MG63 (cell line): Measurements from ENCODE around the gene KCNC3. TPM values are rescaled to one million over a fixed set of nuclear protein-coding genes. Genes with fewer than 3 reads are reported as not detected.

Experiments used
- DNase-seq: peaks from one replicate; pipeline ENCODE4 v3.0.0-alpha.2; 2020
- H3K27me3 ChIP-seq: fragments of 250-450 bp; sonication (Bioruptor Pico); 2 replicates; pipeline ENCODE4 v1.5.1; 2020; ENCODE audit warnings: mild to moderate bottlenecking, moderate library complexity
- H3K36me3 ChIP-seq: fragments of 250-450 bp; sonication (Bioruptor Pico); 2 replicates; pipeline ENCODE4 v1.5.1; 2020; ENCODE audit warnings: mild to moderate bottlenecking, moderate library complexity
- H3K4me3 ChIP-seq: fragments of 250-450 bp; sonication (Bioruptor Pico); 2 replicates; pipeline ENCODE4 v1.5.1; 2020; ENCODE audit warnings: mild to moderate bottlenecking, moderate library complexity
- H3K9me3 ChIP-seq: fragments of 250-450 bp; sonication (Bioruptor Pico); 2 replicates; pipeline ENCODE4 v1.5.1; 2020; ENCODE audit warnings: mild to moderate bottlenecking, moderate library complexity
- total RNA-seq: library from RNA; depleted of rRNA; stranded (reverse); fragments of >200 nt; shearing (Covaris generic); gene quantifications from 2 replicates; pipeline ENCODE4 v1.2.3, GENCODE V29; 2014; ENCODE audit warnings: low replicate concordance; rRNA removed

Gene KCNC3
- total RNA-seq, 1 experiment from 2014 or later: not detected

DNA sequence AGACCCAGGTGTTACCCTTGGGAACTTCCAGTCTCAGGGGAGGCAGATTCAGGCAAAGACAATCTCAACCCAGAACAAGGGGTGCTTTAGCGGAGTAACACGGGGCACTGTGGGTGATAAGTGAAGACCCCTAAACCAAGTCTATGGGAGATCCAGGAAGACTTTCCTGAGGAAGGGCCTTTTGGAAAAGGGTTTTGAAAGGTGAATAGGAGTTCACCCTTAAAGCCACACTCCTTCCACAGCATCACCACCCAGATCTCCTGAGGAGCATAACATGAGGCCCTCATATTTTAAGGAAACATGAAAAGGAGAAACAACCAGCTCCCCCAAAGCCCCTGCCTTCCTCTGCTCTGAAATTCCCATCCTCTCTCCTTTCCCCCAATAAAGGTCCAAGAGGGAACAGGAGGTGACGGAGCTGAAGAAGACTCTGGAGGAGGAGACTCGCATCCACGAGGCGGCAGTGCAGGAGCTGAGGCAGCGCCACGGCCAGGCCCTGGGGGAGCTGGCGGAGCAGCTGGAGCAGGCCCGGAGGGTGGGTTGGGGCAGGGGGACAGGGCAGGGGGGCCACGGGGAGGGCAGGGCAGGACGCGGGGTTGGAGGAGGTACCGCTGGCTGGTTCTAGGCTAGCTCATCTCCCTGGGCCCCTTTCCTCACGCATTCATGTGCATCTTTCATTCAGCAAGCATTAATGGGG is 52.7 kb downstream of the KCNC3 start:
- Histone ChIP-seq H3K27me3 (no peaks in the 10 kb centered on the region), H3K4me3 (no peak overlapping the region), H3K36me3 (no peaks in the 10 kb centered on the region), H3K9me3 (no peaks in the 10 kb centered on the region)
- no peak for DNase-seq

DNA sequence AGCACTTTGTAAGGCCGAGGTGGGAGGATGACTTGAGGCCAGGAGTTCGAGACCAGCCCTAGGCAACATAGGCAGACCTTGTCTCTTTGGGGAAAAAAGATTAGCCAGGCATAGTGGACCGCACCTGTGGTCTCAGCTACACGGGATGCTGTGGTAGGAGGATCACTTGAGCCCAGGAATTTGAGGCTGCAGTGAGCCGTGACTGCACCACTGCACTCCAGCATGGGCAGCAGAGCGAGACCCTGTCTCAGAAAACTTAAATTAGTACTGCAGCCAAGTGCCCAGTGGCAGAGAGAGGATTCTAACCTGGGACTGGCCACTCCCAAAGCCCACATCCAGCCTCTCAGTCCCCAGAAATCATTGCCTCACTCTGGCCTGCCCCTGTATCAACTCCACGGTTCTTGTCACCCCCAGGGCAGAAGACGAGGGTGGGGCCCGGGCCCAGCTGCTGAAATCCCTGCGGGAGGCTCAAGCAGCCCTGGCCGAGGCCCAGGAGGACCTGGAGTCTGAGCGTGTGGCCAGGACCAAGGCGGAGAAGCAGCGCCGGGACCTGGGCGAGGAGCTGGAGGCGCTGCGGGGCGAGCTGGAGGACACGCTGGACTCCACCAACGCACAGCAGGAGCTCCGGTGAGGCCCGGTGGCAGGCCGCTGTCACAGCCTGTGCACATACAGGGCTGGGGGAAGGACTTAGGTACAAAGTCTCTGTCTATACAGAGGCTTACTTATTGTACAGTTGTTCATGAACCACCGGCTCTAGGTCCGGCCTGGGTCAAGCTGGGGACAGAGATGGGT is 53.4 kb downstream of the KCNC3 start:
- Histone ChIP-seq H3K9me3 (no peaks in the 10 kb centered on the region), H3K4me3 (no peak overlapping the region), H3K36me3 (no peaks in the 10 kb centered on the region), H3K27me3 (no peaks in the 10 kb centered on the region)
- no peak for DNase-seq

- Histone ChIP-seq H3K9me3 (no peaks in the 10 kb centered on the region), H3K36me3 (no peaks in the 10 kb centered on the region), H3K4me3 (no peak overlapping the region), H3K27me3 (no peaks in the 10 kb centered on the region)
- DNase-seq: no peak
Measured at GRCh38 chr19:50273821-50274220, 55.4 kb downstream of the KCNC3 start.

DNA sequence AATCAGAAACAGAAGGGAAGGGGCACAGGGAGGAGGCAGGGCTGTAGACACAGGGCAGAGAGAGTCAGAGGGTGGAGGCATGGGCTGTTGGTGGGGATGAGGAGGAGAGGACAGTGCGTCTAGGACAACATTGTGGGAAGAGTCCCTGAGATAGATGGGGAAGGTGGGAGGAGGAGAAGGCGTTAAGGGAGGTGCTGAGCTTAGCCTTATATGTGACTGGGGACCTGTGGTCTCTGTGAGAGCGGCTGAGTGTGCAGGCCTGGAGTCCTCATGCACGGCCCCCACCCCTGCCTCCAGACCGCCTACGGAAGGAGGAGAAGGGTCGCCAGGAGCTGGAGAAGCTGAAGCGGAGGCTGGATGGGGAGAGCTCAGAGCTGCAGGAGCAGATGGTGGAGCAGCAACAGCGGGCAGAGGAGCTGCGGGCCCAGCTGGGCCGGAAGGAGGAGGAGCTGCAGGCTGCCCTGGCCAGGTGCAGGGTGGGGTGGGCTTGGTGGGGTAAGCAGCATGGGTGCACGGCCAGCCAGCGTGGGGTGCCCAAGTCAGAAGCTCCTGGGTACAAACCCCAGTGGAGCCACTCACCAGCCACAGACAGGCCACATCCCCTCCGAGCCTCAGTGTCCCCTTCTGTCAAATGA is 56.8 kb downstream of the KCNC3 start:
- H3K36me3 ChIP-seq: no peaks in the 10 kb centered on the region
- no peak for DNase-seq
- H3K4me3 ChIP-seq: no peak overlapping the region
- no peaks in the 10 kb centered on the region for H3K9me3 ChIP-seq
- no peaks in the 10 kb centered on the region for H3K27me3 ChIP-seq

GRCh38 chr19:50269653-50270052 is 59.5 kb downstream of the KCNC3 start:
- Histone ChIP-seq H3K27me3 (no peaks in the 10 kb centered on the region), H3K36me3 (no peaks in the 10 kb centered on the region), H3K9me3 (no peaks in the 10 kb centered on the region), H3K4me3 (no peak overlapping the region)
- no peak for DNase-seq

- no peaks in the 10 kb centered on the region for H3K9me3 ChIP-seq
- no peaks in the 10 kb centered on the region for H3K36me3 ChIP-seq
- H3K4me3 ChIP-seq: no peak overlapping the region
- DNase-seq: no peak
- H3K27me3 ChIP-seq: no peaks in the 10 kb centered on the region
Measured at GRCh38 chr19:50268501-50268900, 60.7 kb downstream of the KCNC3 start.

DNA sequence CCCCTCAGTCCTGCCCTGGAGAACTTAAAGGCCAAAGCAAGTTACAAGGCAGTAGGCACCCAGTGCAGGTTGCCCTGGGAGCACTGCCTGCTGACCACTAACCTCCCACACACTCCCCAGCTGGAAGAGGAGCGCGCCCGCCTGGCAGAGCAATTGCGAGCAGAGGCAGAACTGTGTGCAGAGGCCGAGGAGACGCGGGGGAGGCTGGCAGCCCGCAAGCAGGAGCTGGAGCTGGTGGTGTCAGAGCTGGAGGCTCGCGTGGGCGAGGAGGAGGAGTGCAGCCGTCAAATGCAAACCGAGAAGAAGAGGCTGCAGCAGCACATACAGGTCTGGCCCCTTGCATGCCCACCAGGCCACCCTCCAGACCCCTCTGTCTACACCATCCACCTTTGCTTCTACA is 61.1 kb downstream of the KCNC3 start:
- Histone ChIP-seq H3K36me3 (no peaks in the 10 kb centered on the region), H3K4me3 (no peak overlapping the region), H3K27me3 (no peaks in the 10 kb centered on the region), H3K9me3 (no peaks in the 10 kb centered on the region)
- DNase-seq: peak; percentile 48

DNA sequence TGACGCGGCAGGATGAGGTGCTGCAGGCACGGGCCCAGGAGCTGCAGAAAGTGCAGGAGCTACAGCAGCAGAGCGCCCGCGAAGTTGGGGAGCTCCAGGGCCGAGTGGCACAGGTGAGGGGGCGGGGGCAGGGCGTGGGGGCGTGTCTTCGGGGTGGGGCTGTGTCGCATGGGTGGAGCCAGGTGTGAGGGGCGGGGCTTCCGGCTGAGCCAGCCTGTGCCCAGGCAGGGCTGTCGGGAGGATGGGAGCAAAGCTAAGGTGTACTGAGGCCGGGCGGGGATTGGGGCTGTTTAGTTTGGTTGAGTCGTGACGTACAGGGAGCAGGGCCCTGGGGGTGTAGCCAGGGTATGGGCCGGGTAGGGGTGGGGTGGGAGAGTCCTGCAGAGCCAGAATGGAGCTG is 62.3 kb downstream of the KCNC3 start:
- Histone ChIP-seq H3K9me3 (no peaks in the 10 kb centered on the region), H3K27me3 (no peaks in the 10 kb centered on the region), H3K36me3 (no peaks in the 10 kb centered on the region), H3K4me3 (no peak overlapping the region)
- DNase-seq: no peak

DNA sequence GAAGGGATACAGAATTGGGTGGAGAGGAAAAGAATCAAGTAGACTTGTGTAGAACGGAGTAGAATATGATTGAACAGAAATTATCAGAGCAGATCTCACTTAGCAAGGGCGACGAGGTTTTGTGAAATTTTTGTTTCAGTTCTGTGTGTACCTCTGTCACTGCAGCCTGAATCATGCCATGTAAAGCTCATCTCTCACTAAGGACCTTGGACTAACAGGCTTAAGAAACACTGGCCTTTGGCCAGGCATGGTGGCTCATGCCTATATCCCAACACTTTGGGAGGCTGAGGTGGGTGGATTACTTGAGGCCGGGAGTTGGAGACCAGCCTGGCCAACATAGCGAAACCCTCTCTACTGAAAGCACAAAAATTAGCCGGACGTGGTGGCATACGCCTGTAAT is 63.1 kb downstream of the KCNC3 start:
- no peak for DNase-seq
- no peaks in the 10 kb centered on the region for H3K27me3 ChIP-seq
- H3K4me3 ChIP-seq: no peak overlapping the region
- H3K36me3 ChIP-seq: no peaks in the 10 kb centered on the region
- H3K9me3 ChIP-seq: no peaks in the 10 kb centered on the region

GRCh38 chr19:50264483-50265186 is 64.5 kb downstream of the KCNC3 start:
- no peak overlapping the region for H3K4me3 ChIP-seq
- no peaks in the 10 kb centered on the region for H3K27me3 ChIP-seq
- H3K9me3 ChIP-seq: no peaks in the 10 kb centered on the region
- no peaks in the 10 kb centered on the region for H3K36me3 ChIP-seq
- DNase-seq: no peak

- H3K9me3 ChIP-seq: no peaks in the 10 kb centered on the region
- H3K36me3 ChIP-seq: no peaks in the 10 kb centered on the region
- no peak overlapping the region for H3K4me3 ChIP-seq
- DNase-seq: no peak
- no peaks in the 10 kb centered on the region for H3K27me3 ChIP-seq
Measured at GRCh38 chr19:50263176-50263575, 66.0 kb downstream of the KCNC3 start.

Other genes with a start within 250 kb of the KCNC3 start
- not detected in 2 replicates for gene IZUMO2, start 166.1 kb downstream of the KCNC3 start, total RNA-seq
- 2.1 TPM in 1 of 2 replicates, not detected in the other for gene MYH14, start 125.8 kb downstream of the KCNC3 start, total RNA-seq
- gene NAPSA, start 36.3 kb upstream of the KCNC3 start, total RNA-seq: 1.5 TPM in 1 of 2 replicates, not detected in the other
- 113 and 173 TPM in 2 replicates for gene NR1H2, start 47.1 kb upstream of the KCNC3 start, total RNA-seq
- 44.1 and 117 TPM in 2 replicates for gene POLD1, start 55.0 kb upstream of the KCNC3 start, total RNA-seq
- gene SPIB, start 89.6 kb upstream of the KCNC3 start, total RNA-seq: not detected in 2 replicates
- 0.03 TPM in 1 of 2 replicates, not detected in the other for gene MYBPC2, start 103.5 kb upstream of the KCNC3 start, total RNA-seq
- 98.5 and 127 TPM in 2 replicates for gene EMC10, start 147.1 kb upstream of the KCNC3 start, total RNA-seq
- 1.2 TPM in 1 of 2 replicates, not detected in the other for gene GARIN5A, start 147.5 kb upstream of the KCNC3 start, total RNA-seq
- gene JOSD2, start 181.8 kb upstream of the KCNC3 start, total RNA-seq: 92.8 and 140 TPM in 2 replicates
- gene ASPDH, start 184.5 kb upstream of the KCNC3 start, total RNA-seq: not detected in 2 replicates
- gene LRRC4B, start 239.1 kb upstream of the KCNC3 start, total RNA-seq: 1.1 and 1.7 TPM in 2 replicates